NT2/D1 (cell line): Measurements from ENCODE around the gene ZFP36L1.

Experiments used
- SUZ12 ChIP-seq: IDR thresholded peaks from 2 replicates; pipeline ENCODE4 v1.6.1; 2011; ENCODE audit not compliant: insufficient read length, insufficient read depth; ENCODE audit errors: extremely low read depth
- ZNF274 ChIP-seq: IDR thresholded peaks from 2 replicates; pipeline ENCODE4 v1.6.1; 2011; ENCODE audit warnings: mild to moderate bottlenecking, low read depth, low read length

- TF ChIP-seq ZNF274 (no peak), SUZ12 (no peak)
Measured at GRCh38 chr14:68834816-68835215, 41.9 kb upstream of the ZFP36L1 start.
